OCI-LY7 (cell line): ENCODE measurements around the gene SLC9A2. TPM values are rescaled to one million over a fixed set of nuclear protein-coding genes. Genes with fewer than 3 reads are reported as not detected.

Experiments used
- BruUV-seq: library from RNA; stranded (reverse); fragments of 400-500 nt; replicated peaks from 2 replicates; lab custom pipeline; 2021; lab: Mats Ljungman, UMichigan
- CTCF ChIA-PET: fragments of 300-600 bp; sonication (Branson Sonifier 250); formaldehyde crosslinking; loops from one replicate; lab custom pipeline; 2022; ENCODE audit warnings: antibody characterized with exemption; ENCODE audit not compliant: unreplicated experiment; lab: Charles Lee
- POLR2A ChIA-PET: fragments of 300-600 bp; sonication (Branson Sonifier 250); formaldehyde crosslinking; loops from one replicate; lab custom pipeline; 2022; ENCODE audit warnings: antibody characterized with exemption; lab: Charles Lee
- DNase-seq: peaks from one replicate; pipeline ENCODE4 v3.0.0-alpha.2; 2015; ENCODE audit warnings: low spot score
- H2AFZ ChIP-seq: fragments of 200-600 bp; sonication (generic), shearing (Covaris generic); 2 replicates; pipeline ENCODE4 v1.6.1; 2014; ENCODE audit warnings: mild to moderate bottlenecking, antibody characterized with exemption, low read length, moderate library complexity
- H3K27ac ChIP-seq: fragments of 200-600 bp; sonication (generic); 2 replicates; pipeline ENCODE4 v1.5.1; 2014; ENCODE audit warnings: mixed run types, low read depth, mild to moderate bottlenecking, moderate library complexity, low read length, inconsistent platforms; ENCODE audit not compliant: poor library complexity, severe bottlenecking
- H3K36me3 ChIP-seq: fragments of 200-600 bp; sonication (generic); 2 replicates; pipeline ENCODE4 v1.6.1; 2014; ENCODE audit warnings: mild to moderate bottlenecking, antibody characterized with exemption, low read length, moderate library complexity, mixed read lengths; ENCODE audit not compliant: insufficient read depth
- H3K4me1 ChIP-seq: fragments of 200-600 bp; sonication (generic); 2 replicates; pipeline ENCODE4 v1.5.1; 2014; ENCODE audit warnings: mild to moderate bottlenecking, low read length; ENCODE audit not compliant: insufficient read depth, poor library complexity, severe bottlenecking
- H3K4me2 ChIP-seq: fragments of 200-600 bp; sonication (generic); 2 replicates; pipeline ENCODE4 v1.6.1; 2014; ENCODE audit warnings: mild to moderate bottlenecking, low read length
- H3K4me3 ChIP-seq: fragments of 200-600 bp; sonication (generic); 2 replicates; pipeline ENCODE4 v1.5.1; 2014; ENCODE audit warnings: mild to moderate bottlenecking, low read depth, low read length; ENCODE audit not compliant: poor library complexity, severe bottlenecking
- H3K79me2 ChIP-seq: fragments of 200-600 bp; sonication (generic); 2 replicates; pipeline ENCODE4 v1.6.1; 2016; ENCODE audit warnings: low read depth, mild to moderate bottlenecking, low read length, moderate library complexity, mixed read lengths; ENCODE audit not compliant: insufficient read depth
- H3K9me2 ChIP-seq: fragments of 200-600 bp; sonication (generic); 2 replicates; pipeline ENCODE4 v1.6.1; 2016; ENCODE audit warnings: mild to moderate bottlenecking, low read length, mixed read lengths; ENCODE audit not compliant: insufficient read depth
- H3K9me3 ChIP-seq: fragments of 200-600 bp; sonication (generic); 2 replicates; pipeline ENCODE4 v1.6.1; 2014; ENCODE audit warnings: mild to moderate bottlenecking, mixed run types, low read length, mixed read lengths
- H4K20me1 ChIP-seq: fragments of 200-600 bp; sonication (generic); 2 replicates; pipeline ENCODE4 v1.6.1; 2014; ENCODE audit warnings: mild to moderate bottlenecking, antibody characterized with exemption, low read length, moderate library complexity, mixed read lengths; ENCODE audit not compliant: insufficient read depth
- EZH2phosphoT487 ChIP-seq: fragments of 200-600 bp; sonication (generic); IDR thresholded peaks from 2 replicates; pipeline ENCODE4 v1.6.1; 2018; ENCODE audit warnings: low read depth, borderline replicate concordance, mild to moderate bottlenecking, mixed run types, antibody characterized with exemption, low read length, moderate library complexity, mixed read lengths
- intact Hi-C: fragments of 100-400 bp; cut with micrococcal nuclease; formaldehyde crosslinking; loops from one replicate; pipeline ENCODE4 v1.10.0; 2022; ENCODE audit not compliant: unreplicated experiment
- total RNA-seq, 2 experiments: library from RNA; depleted of rRNA in 1 of 2; stranded (reverse); fragments of >200 nt in 1 of 2; shearing (Covaris generic) in 1 of 2; gene quantifications; 2 replicates each; pipeline ENCODE4 v1.2.3, GENCODE V29; 2014 to 2022
- TF ChIP-seq, protein P1 (sequence below): fragments of 200-600 bp; sonication (generic); conservative IDR thresholded peaks from 2 replicates; pipeline ENCODE4 v1.5.1; 2014; ENCODE audit warnings: mild to moderate bottlenecking, antibody characterized with exemption, low read length, moderate library complexity, mixed read lengths

Gene SLC9A2
- total RNA-seq, 2 experiments from 2014 or later, result not detected

DNA sequence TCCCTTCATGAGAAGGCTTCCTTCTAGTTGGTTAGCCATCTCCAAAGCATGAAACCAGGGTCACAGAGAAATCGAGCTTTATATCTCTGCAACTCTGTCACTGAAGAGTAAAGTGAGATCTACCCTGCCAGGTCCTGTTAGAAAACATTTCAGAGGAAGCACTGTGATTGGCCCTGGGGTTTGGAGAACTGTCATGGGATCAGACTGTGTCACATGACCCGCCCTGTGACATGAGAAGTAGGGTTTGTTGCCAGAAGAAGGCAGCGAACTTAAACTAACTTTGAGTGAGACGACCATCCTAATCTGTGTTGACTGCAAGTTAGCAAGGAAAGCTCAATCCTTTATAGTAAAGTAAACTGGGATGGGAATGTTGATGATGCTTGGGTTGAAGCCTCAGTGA lies 55.5 kb downstream of the SLC9A2 start:
- H3K4me1 ChIP-seq, result no peaks in the 10 kb centered on the region
- no peaks in the 10 kb centered on the region for H3K9me2 ChIP-seq
- H3K79me2 ChIP-seq, result no peaks in the 10 kb centered on the region
- ChIA-PET CTCF (no interaction called here), POLR2A (no interaction called here)
- TF ChIP-seq, protein P1, sequence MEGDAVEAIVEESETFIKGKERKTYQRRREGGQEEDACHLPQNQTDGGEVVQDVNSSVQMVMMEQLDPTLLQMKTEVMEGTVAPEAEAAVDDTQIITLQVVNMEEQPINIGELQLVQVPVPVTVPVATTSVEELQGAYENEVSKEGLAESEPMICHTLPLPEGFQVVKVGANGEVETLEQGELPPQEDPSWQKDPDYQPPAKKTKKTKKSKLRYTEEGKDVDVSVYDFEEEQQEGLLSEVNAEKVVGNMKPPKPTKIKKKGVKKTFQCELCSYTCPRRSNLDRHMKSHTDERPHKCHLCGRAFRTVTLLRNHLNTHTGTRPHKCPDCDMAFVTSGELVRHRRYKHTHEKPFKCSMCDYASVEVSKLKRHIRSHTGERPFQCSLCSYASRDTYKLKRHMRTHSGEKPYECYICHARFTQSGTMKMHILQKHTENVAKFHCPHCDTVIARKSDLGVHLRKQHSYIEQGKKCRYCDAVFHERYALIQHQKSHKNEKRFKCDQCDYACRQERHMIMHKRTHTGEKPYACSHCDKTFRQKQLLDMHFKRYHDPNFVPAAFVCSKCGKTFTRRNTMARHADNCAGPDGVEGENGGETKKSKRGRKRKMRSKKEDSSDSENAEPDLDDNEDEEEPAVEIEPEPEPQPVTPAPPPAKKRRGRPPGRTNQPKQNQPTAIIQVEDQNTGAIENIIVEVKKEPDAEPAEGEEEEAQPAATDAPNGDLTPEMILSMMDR, result no peak
- no peak for TF ChIP-seq EZH2phosphoT487
- no peak overlapping the region for H2AFZ ChIP-seq
- H3K27ac ChIP-seq, result no peak overlapping the region
- no peaks in the 10 kb centered on the region for H3K9me3 ChIP-seq
- H3K36me3 ChIP-seq, result no peaks in the 10 kb centered on the region
- no peak for DNase-seq
- H3K4me3 ChIP-seq, result no peak overlapping the region
- BruUV-seq, result no TSS peak
- H4K20me1 ChIP-seq, result no peaks in the 10 kb centered on the region
- H3K4me2 ChIP-seq, result no peak overlapping the region
- intact Hi-C loops, result no loop called here

- H3K27ac ChIP-seq, result no peak overlapping the region
- no peak for TF ChIP-seq EZH2phosphoT487
- TF ChIP-seq, protein P1, result no peak
- no peak for DNase-seq
- POLR2A ChIA-PET, result interaction anchor here (0.6 kb wide), 1 partner anchor 12 kb away, joined by 6 read pairs; no protein-coding TSS in a partner anchor
- no peaks in the 10 kb centered on the region for H3K9me3 ChIP-seq
- BruUV-seq, result no TSS peak
- H4K20me1 ChIP-seq, result no peaks in the 10 kb centered on the region
- no peaks in the 10 kb centered on the region for H3K9me2 ChIP-seq
- intact Hi-C loops, result no loop called here
- CTCF ChIA-PET, result no interaction called here
- H3K36me3 ChIP-seq, result no peaks in the 10 kb centered on the region
- H3K4me1 ChIP-seq, result no peaks in the 10 kb centered on the region
- H3K4me3 ChIP-seq, result no peak overlapping the region
- H2AFZ ChIP-seq, result no peak overlapping the region
- H3K79me2 ChIP-seq, result no peaks in the 10 kb centered on the region
- H3K4me2 ChIP-seq, result no peak overlapping the region
These were observed 58.2 kb downstream of the SLC9A2 start for GRCh38 chr2:102677244-102678215.

- ChIA-PET CTCF (no interaction called here), POLR2A (interaction anchor here (0.6 kb wide), 4 partner anchors 13 to 105 kb away, joined by 3 to 6 read pairs (median 3); no protein-coding TSS in a partner anchor)
- TF ChIP-seq EZH2phosphoT487, result no peak
- TF ChIP-seq, protein P1, result no peak
- BruUV-seq, result no TSS peak
- H3K4me1 ChIP-seq, result no peaks in the 10 kb centered on the region
- no peak overlapping the region for H2AFZ ChIP-seq
- no peak overlapping the region for H3K4me3 ChIP-seq
- H3K9me3 ChIP-seq, result no peaks in the 10 kb centered on the region
- H4K20me1 ChIP-seq, result no peaks in the 10 kb centered on the region
- no peaks in the 10 kb centered on the region for H3K79me2 ChIP-seq
- H3K36me3 ChIP-seq, result no peaks in the 10 kb centered on the region
- no peak overlapping the region for H3K4me2 ChIP-seq
- intact Hi-C loops, result no loop called here
- no peak for DNase-seq
- no peak overlapping the region for H3K27ac ChIP-seq
- H3K9me2 ChIP-seq, result no peaks in the 10 kb centered on the region
These were observed 59.1 kb downstream of the SLC9A2 start for GRCh38 chr2:102678442-102678841.
